H9 (cell line): ENCODE measurements around the gene CLUH. TPM values are rescaled to one million over a fixed set of nuclear protein-coding genes. Genes with fewer than 3 reads are reported as not detected.

Experiments
- DNase-seq: peaks from one replicate; pipeline ENCODE4 v3.0.0-alpha.2; 2017
- H2AFZ ChIP-seq: one replicate; pipeline ENCODE4 v1.6.1; 2013; ENCODE audit warnings: mild to moderate bottlenecking, low read length, control low read depth, moderate library complexity
- H2AK5ac ChIP-seq: 2 replicates; pipeline ENCODE4 v1.6.1; 2013; ENCODE audit warnings: low read length, control low read depth, mixed read lengths; ENCODE audit not compliant: insufficient read length
- H2BK120ac ChIP-seq: one replicate; pipeline ENCODE4 v1.6.1; 2013; ENCODE audit warnings: low read depth, mild to moderate bottlenecking, low read length, control low read depth, inconsistent platforms; ENCODE audit not compliant: poor library complexity, severe bottlenecking
- H2BK12ac ChIP-seq: 2 replicates; pipeline ENCODE4 v1.6.1; 2013; ENCODE audit warnings: low read length, control low read depth, mixed read lengths, low read depth; ENCODE audit not compliant: insufficient read length
- H2BK15ac ChIP-seq: 2 replicates; pipeline ENCODE4 v1.6.1; 2013; ENCODE audit warnings: low read depth, low read length, control low read depth
- H2BK20ac ChIP-seq: one replicate; pipeline ENCODE4 v1.6.1; 2013; ENCODE audit warnings: low read depth, mild to moderate bottlenecking, low read length, control low read depth, inconsistent platforms; ENCODE audit not compliant: poor library complexity, severe bottlenecking
- H2BK5ac ChIP-seq: 2 replicates; pipeline ENCODE4 v1.6.1; 2013; ENCODE audit warnings: low read length, control low read depth, mixed read lengths; ENCODE audit not compliant: insufficient read length
- H3K14ac ChIP-seq: 2 replicates; pipeline ENCODE4 v1.6.1; 2013; ENCODE audit warnings: low read length, control low read depth; ENCODE audit not compliant: insufficient read depth
- H3K18ac ChIP-seq: 2 replicates; pipeline ENCODE4 v1.6.1; 2013; ENCODE audit warnings: low read depth, mild to moderate bottlenecking, mixed read lengths, low read length, control low read depth; ENCODE audit not compliant: insufficient read length
- H3K23ac ChIP-seq: 2 replicates; pipeline ENCODE4 v1.6.1; 2013; ENCODE audit warnings: low read length, control low read depth, mixed read lengths, low read depth; ENCODE audit not compliant: insufficient read length
- H3K23me2 ChIP-seq: 2 replicates; pipeline ENCODE4 v1.6.1; 2013; ENCODE audit warnings: low read depth, mild to moderate bottlenecking, mixed read lengths, low read length, control low read depth; ENCODE audit not compliant: insufficient read length, poor library complexity, severe bottlenecking
- H3K27ac ChIP-seq: 2 replicates; pipeline ENCODE4 v1.5.1; 2013; ENCODE audit warnings: low read length, control low read depth, mixed read lengths, low read depth; ENCODE audit not compliant: insufficient read length
- H3K27me3 ChIP-seq: 2 replicates; pipeline ENCODE4 v1.6.1; 2013; ENCODE audit warnings: low read length, control low read depth, inconsistent platforms; ENCODE audit not compliant: insufficient read depth
- H3K4ac ChIP-seq: 2 replicates; pipeline ENCODE4 v1.6.1; 2013; ENCODE audit warnings: low read depth, mild to moderate bottlenecking, control low read depth, inconsistent platforms, low read length, moderate library complexity
- H3K4me1 ChIP-seq: 2 replicates; pipeline ENCODE4 v1.6.1; 2013; ENCODE audit warnings: low read length, control low read depth, inconsistent platforms; ENCODE audit not compliant: insufficient read depth
- H3K4me2 ChIP-seq: 2 replicates; pipeline ENCODE4 v1.6.1; 2013; ENCODE audit warnings: low read length, control low read depth, mixed read lengths; ENCODE audit not compliant: insufficient read length, insufficient read depth
- H3K56ac ChIP-seq: 2 replicates; pipeline ENCODE4 v1.6.1; 2013; ENCODE audit warnings: low read depth, mild to moderate bottlenecking, mixed read lengths, low read length, control low read depth; ENCODE audit not compliant: insufficient read length
- H3K79me1 ChIP-seq: 2 replicates; pipeline ENCODE4 v1.6.1; 2013; ENCODE audit warnings: low read depth, mild to moderate bottlenecking, moderate library complexity, low read length, control low read depth, inconsistent platforms; ENCODE audit not compliant: insufficient read depth, poor library complexity, severe bottlenecking
- H3K79me2 ChIP-seq: 2 replicates; pipeline ENCODE4 v1.6.1; 2013; ENCODE audit warnings: low read length, control low read depth, inconsistent platforms; ENCODE audit not compliant: insufficient read depth
- H3K9ac ChIP-seq: 2 replicates; pipeline ENCODE4 v1.6.1; 2013; ENCODE audit warnings: low read length, control low read depth, mixed read lengths; ENCODE audit not compliant: insufficient read length; ENCODE audit errors: extremely low read depth
- H3K9me3 ChIP-seq: one replicate; pipeline ENCODE4 v1.6.1; 2013; ENCODE audit warnings: low read depth, low read length, inconsistent platforms; ENCODE audit not compliant: control insufficient read depth
- H3T11ph ChIP-seq: one replicate; pipeline ENCODE4 v1.6.1; 2013; ENCODE audit warnings: mild to moderate bottlenecking, low read length, control low read depth, inconsistent platforms
- H4K20me1 ChIP-seq: one replicate; pipeline ENCODE4 v1.6.1; 2013; ENCODE audit not compliant: control insufficient read depth, insufficient read length, insufficient read depth
- H4K5ac ChIP-seq: 2 replicates; pipeline ENCODE4 v1.6.1; 2013; ENCODE audit warnings: low read depth, mild to moderate bottlenecking, mixed read lengths, low read length, control low read depth; ENCODE audit not compliant: insufficient read length
- H4K8ac ChIP-seq: replicated peaks from 2 replicates; pipeline ENCODE4 v1.6.1; 2013; ENCODE audit warnings: low read length, control low read depth, mixed read lengths, low read depth; ENCODE audit not compliant: insufficient read length
- H4K91ac ChIP-seq: 2 replicates; pipeline ENCODE4 v1.6.1; 2013; ENCODE audit warnings: low read depth, mild to moderate bottlenecking, moderate library complexity, mixed read lengths, low read length, control low read depth; ENCODE audit not compliant: insufficient read length
- H3K27ac Mint-ChIP-seq, 3 experiments: 2 replicates in 2 of 3; 3 replicates in 1 of 3; pipeline ENCODE4 v1.8.0; 2020 to 2021; ENCODE audit warnings: mixed read lengths in 3 of 3, mild to moderate bottlenecking in 1 of 3, moderate library complexity in 1 of 3
- H3K27me3 Mint-ChIP-seq: 2 replicates; pipeline ENCODE4 v1.8.0; 2021; ENCODE audit warnings: low read depth, mild to moderate bottlenecking, moderate library complexity, mixed read lengths
- H3K36me3 Mint-ChIP-seq, 3 experiments: 2 replicates in 2 of 3; 3 replicates in 1 of 3; pipeline ENCODE4 v1.8.0; 2020 to 2021; ENCODE audit warnings: low read depth in 3 of 3, mixed read lengths in 3 of 3; ENCODE audit not compliant: insufficient read depth in 1 of 3
- H3K4me1 Mint-ChIP-seq, 2 experiments: 2 replicates each; pipeline ENCODE4 v1.8.0; 2020; ENCODE audit warnings: mixed read lengths in 2 of 2
- H3K4me3 Mint-ChIP-seq, 2 experiments: 2 replicates in 1 of 2; 3 replicates in 1 of 2; pipeline ENCODE4 v1.8.0; 2020 to 2021; ENCODE audit warnings: mild to moderate bottlenecking in 2 of 2, mixed read lengths in 2 of 2, moderate library complexity in 1 of 2
- H3K9me3 Mint-ChIP-seq, 2 experiments: 2 replicates in 1 of 2; 3 replicates in 1 of 2; pipeline ENCODE4 v1.8.0; 2020; ENCODE audit warnings: mild to moderate bottlenecking in 2 of 2, mixed read lengths in 2 of 2, moderate library complexity in 1 of 2
- WGBS: extraction: QIAGEN DNeasy Blood & Tissue Kit; methylation state at CpG from one replicate; pipeline ENCODE4 v1.1.7; 2013; ENCODE audit warnings: missing lambda C conversion rate, low lambda C conversion rate, mixed read lengths; ENCODE audit not compliant: insufficient read length; ENCODE audit errors: extremely low coverage; 5-methylcytosine and 5-hydroxymethylcytosine counted together
- total RNA-seq: library from RNA; stranded (reverse); gene quantifications from 2 replicates; pipeline ENCODE4 v1.2.1, GENCODE V29; 2021
- TF ChIP-seq, protein P1 (sequence below): fragments of 200-600 bp; sonication (generic); conservative IDR thresholded peaks from 3 replicates; pipeline ENCODE4 v1.8.0; 2021; ENCODE audit warnings: antibody characterized with exemption, mild to moderate bottlenecking

CLUH gene
- total RNA-seq, 1 experiment from 2014 or later, result 91.3 TPM

- H3K36me3 Mint-ChIP-seq, result no peaks in the 10 kb centered on the region; a peak in 1 of 7 replicates
- Histone ChIP-seq H2AK5ac (no peak within 1 kb of the TSS), H3K9me3 (no peaks in the 10 kb centered on the region), H3K9ac (no peak within 1 kb of the TSS), H3K79me2 (no peaks in the 10 kb centered on the region), H3K14ac (peak within 1 kb of the TSS; percentile 6; the same call in 1 of the 2 replicates), H3K23me2 (peaks cover 5% of the 10 kb centered on the region), H4K5ac (no peak within 1 kb of the TSS), H4K8ac (no peak within 1 kb of the TSS), H2BK15ac (no peak within 1 kb of the TSS), H2AFZ (no peak within 1 kb of the TSS), H3K56ac (no peak within 1 kb of the TSS), H2BK12ac (no peak within 1 kb of the TSS), H3K4me1 (no peaks in the 10 kb centered on the region), H3T11ph (no peak within 1 kb of the TSS), H3K4me2 (peak within 1 kb of the TSS; percentile 65), H3K79me1 (no peaks in the 10 kb centered on the region), H3K18ac (no peak within 1 kb of the TSS), H4K91ac (no peak within 1 kb of the TSS), H4K20me1 (no peaks in the 10 kb centered on the region), H3K27me3 (no peaks in the 10 kb centered on the region), H3K27ac (no peak within 1 kb of the TSS), H2BK20ac (no peak within 1 kb of the TSS), H2BK5ac (no peak within 1 kb of the TSS), H3K23ac (no peak within 1 kb of the TSS), H3K4ac (no peak within 1 kb of the TSS), H2BK120ac (no peak within 1 kb of the TSS)
- no peaks in the 10 kb centered on the region for H3K9me3 Mint-ChIP-seq
- peak; percentile 51 for DNase-seq
- WGBS, result no CpG with 5 or more reads among the region's 76 CpGs
- peaks cover 17 to 26% of the 10 kb centered on the region in 2 experiments for H3K4me1 Mint-ChIP-seq
- H3K4me3 Mint-ChIP-seq, result peak within 1 kb of the TSS; percentile 71 to 87
- TF ChIP-seq, protein P1, sequence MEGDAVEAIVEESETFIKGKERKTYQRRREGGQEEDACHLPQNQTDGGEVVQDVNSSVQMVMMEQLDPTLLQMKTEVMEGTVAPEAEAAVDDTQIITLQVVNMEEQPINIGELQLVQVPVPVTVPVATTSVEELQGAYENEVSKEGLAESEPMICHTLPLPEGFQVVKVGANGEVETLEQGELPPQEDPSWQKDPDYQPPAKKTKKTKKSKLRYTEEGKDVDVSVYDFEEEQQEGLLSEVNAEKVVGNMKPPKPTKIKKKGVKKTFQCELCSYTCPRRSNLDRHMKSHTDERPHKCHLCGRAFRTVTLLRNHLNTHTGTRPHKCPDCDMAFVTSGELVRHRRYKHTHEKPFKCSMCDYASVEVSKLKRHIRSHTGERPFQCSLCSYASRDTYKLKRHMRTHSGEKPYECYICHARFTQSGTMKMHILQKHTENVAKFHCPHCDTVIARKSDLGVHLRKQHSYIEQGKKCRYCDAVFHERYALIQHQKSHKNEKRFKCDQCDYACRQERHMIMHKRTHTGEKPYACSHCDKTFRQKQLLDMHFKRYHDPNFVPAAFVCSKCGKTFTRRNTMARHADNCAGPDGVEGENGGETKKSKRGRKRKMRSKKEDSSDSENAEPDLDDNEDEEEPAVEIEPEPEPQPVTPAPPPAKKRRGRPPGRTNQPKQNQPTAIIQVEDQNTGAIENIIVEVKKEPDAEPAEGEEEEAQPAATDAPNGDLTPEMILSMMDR, result no peak
- peaks cover 29% of the 10 kb centered on the region for H3K27me3 Mint-ChIP-seq
- H3K27ac Mint-ChIP-seq, result no peak within 1 kb of the TSS
Observed at GRCh38 chr17:2749058-2749783, 37.7 kb upstream of the CLUH start, which contains the start of gene CCDC92B. Gene CCDC92B (minus strand): TSS chr17:2749652. CDS start chr17:2735145, 14,507 bp downstream.
